ENCODE data around the gene DOK7.

The DOK7 gene

GRCh38 chr4:3429651-3430050, 33.5 kb upstream of the DOK7 start:
- in situ Hi-C loops (cut with HindIII; ENCODE audit: low pct_ligation_motif_present, low sequenced_read_pairs): no loop called here
- no peaks in the 10 kb centered on the region for H3K36me3 ChIP-seq (replicated peaks)
- H3K4me3 ChIP-seq (ENCODE audit: low read depth, low read length): no peak overlapping the region
- no peaks in the 10 kb centered on the region for H3K27me3 ChIP-seq (replicated peaks)
- TF ChIP-seq, protein P1, sequence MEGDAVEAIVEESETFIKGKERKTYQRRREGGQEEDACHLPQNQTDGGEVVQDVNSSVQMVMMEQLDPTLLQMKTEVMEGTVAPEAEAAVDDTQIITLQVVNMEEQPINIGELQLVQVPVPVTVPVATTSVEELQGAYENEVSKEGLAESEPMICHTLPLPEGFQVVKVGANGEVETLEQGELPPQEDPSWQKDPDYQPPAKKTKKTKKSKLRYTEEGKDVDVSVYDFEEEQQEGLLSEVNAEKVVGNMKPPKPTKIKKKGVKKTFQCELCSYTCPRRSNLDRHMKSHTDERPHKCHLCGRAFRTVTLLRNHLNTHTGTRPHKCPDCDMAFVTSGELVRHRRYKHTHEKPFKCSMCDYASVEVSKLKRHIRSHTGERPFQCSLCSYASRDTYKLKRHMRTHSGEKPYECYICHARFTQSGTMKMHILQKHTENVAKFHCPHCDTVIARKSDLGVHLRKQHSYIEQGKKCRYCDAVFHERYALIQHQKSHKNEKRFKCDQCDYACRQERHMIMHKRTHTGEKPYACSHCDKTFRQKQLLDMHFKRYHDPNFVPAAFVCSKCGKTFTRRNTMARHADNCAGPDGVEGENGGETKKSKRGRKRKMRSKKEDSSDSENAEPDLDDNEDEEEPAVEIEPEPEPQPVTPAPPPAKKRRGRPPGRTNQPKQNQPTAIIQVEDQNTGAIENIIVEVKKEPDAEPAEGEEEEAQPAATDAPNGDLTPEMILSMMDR (IDR thresholded peaks at IDR 0.05; ENCODE audit: low read depth, low read length, missing control alignments): no peak
- H3K27ac ChIP-seq: no peak overlapping the region
- no peak for DNase-seq

- TF ChIP-seq, protein P1 (IDR thresholded peaks at IDR 0.05; ENCODE audit: low read depth, low read length, missing control alignments): no peak
- no peak overlapping the region for H3K4me3 ChIP-seq (ENCODE audit: low read depth, low read length)
- in situ Hi-C loops (cut with HindIII; ENCODE audit: low pct_ligation_motif_present, low sequenced_read_pairs): no loop called here
- no peaks in the 10 kb centered on the region for H3K36me3 ChIP-seq (replicated peaks)
- H3K27ac ChIP-seq: no peak overlapping the region
- DNase-seq: no peak
- H3K27me3 ChIP-seq (replicated peaks): no peaks in the 10 kb centered on the region
Measured at GRCh38 chr4:3430524-3430923, 32.6 kb upstream of the DOK7 start.

DNA sequence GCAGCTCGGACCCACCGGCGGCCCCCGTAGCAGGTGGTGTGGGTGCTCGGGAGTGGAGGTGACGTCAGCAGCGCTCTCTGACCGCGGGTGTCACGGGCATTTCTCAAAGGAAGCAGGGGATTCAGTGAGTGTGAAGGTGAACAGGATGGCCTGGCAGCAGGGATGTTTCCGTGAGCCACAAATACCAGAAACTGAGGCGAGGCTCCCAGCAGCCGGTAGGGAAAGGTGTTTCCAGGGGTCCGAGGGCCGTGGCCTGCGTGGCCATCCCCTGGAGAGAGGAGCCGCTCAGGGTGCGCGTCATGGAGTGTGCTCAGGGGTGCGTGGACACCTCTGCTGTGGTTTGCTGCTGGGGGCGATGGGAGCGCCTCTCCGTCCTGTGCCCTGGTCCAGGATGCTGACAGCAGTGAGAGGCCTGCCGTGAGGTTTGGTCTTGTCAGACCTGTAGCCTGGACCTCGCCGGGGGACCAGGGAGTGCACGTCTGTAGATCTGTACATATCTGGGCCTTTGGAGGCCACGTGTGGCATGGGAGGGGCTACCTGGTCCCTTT, 31.6 kb upstream of the DOK7 start:
- TF ChIP-seq, protein P1 (IDR thresholded peaks at IDR 0.05; ENCODE audit: low read depth, low read length, missing control alignments): no peak
- no peaks in the 10 kb centered on the region for H3K27me3 ChIP-seq (replicated peaks)
- DNase-seq: no peak
- no peak overlapping the region for H3K4me3 ChIP-seq (ENCODE audit: low read depth, low read length)
- no peaks in the 10 kb centered on the region for H3K36me3 ChIP-seq (replicated peaks)
- in situ Hi-C loops (cut with HindIII; ENCODE audit: low pct_ligation_motif_present, low sequenced_read_pairs): no loop called here
- H3K27ac ChIP-seq: no peak overlapping the region

- Histone ChIP-seq H3K4me3 (ENCODE audit: low read depth, low read length) (no peak overlapping the region), H3K27me3 (replicated peaks) (no peaks in the 10 kb centered on the region), H3K36me3 (replicated peaks) (no peaks in the 10 kb centered on the region), H3K27ac (no peak overlapping the region)
- in situ Hi-C loops (cut with HindIII; ENCODE audit: low pct_ligation_motif_present, low sequenced_read_pairs): no loop called here
- TF ChIP-seq, protein P1 (IDR thresholded peaks at IDR 0.05; ENCODE audit: low read depth, low read length, missing control alignments): no peak
- DNase-seq: no peak
Measured at GRCh38 chr4:3432381-3432790, 30.7 kb upstream of the DOK7 start.

GRCh38 chr4:3433138-3433869, 29.8 kb upstream of the DOK7 start:
- DNase-seq: no peak

More at GRCh38 chr4:3433138-3433869, 29.8 kb upstream of the DOK7 start:
- no peak overlapping the region for H3K27ac ChIP-seq
- in situ Hi-C loops (cut with HindIII; ENCODE audit: low pct_ligation_motif_present, low sequenced_read_pairs): no loop called here
- TF ChIP-seq, protein P1 (IDR thresholded peaks at IDR 0.05; ENCODE audit: low read depth, low read length, missing control alignments): no peak
- H3K27me3 ChIP-seq (replicated peaks): no peaks in the 10 kb centered on the region
- H3K4me3 ChIP-seq (ENCODE audit: low read depth, low read length): no peak overlapping the region
- no peaks in the 10 kb centered on the region for H3K36me3 ChIP-seq (replicated peaks)

Data from brain microvascular endothelial cell (primary cell).